GM20431 (cell line): ENCODE measurements around the gene SLF2.

Source experiments
- in situ Hi-C: fragments of 300-500 bp; cut with MseI, MboI; formaldehyde crosslinking; loops from one replicate; pipeline ENCODE4 v1.15.0; 2020; ENCODE audit warnings: low sequenced_read_pairs; ENCODE audit not compliant: unreplicated experiment

The SLF2 gene

DNA sequence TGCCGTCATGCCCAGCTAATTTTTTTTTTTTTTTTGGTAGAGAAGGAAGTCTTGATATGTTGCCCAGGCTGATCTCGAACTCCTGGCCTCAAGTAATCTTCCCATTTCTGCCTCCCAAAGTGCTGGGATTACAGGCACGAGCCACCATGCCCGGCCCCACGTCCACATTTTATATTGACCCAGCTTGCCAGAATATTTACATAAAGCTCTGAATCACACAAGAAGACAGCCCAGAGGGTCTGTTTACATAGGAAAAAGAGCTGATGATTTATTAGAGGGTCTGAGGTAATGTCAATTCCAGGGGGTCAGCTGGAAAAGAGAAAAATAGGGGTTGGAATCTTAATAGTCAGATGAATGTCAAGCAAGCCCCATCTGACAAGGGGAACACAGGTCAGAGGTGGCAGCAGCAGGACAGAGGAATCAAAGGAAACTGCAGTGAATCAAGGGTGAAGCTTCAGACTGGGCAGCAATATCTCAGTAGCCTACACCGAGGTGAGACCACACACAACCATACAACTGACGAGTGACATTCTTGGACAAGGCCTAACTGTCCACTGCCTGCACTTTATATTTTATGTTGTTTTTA lies 15.8 kb upstream of the SLF2 start:
- in situ Hi-C loops, result no loop called here

DNA sequence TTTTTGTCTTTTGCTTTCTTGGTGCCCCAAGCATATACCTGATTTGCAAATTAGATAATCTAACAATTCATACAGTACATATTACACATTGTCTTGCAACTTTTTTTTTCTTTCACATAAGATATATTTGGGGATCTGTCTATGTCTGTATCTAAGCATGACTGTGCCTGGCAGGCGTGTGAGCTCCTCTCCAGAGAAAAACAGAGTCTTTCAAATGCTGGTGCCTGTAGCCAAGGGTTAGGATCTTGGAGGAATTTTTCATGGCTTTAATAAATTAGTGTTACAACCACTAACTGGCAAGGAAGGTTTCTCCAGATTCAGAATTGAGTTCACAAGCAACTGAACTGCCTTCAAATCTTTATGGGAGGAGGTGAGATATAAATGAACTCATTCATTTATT lies 14.8 kb upstream of the SLF2 start:
- in situ Hi-C loops, result no loop called here

- in situ Hi-C loops, result no loop called here
Measured at GRCh38 chr10:100899171-100899570, 13.6 kb upstream of the SLF2 start.

GRCh38 chr10:100901051-100901450 lies 11.7 kb upstream of the SLF2 start:
- in situ Hi-C loops, result no loop called here

- in situ Hi-C loops, result no loop called here
Measured at GRCh38 chr10:100902622-100903021, 10.1 kb upstream of the SLF2 start.

DNA sequence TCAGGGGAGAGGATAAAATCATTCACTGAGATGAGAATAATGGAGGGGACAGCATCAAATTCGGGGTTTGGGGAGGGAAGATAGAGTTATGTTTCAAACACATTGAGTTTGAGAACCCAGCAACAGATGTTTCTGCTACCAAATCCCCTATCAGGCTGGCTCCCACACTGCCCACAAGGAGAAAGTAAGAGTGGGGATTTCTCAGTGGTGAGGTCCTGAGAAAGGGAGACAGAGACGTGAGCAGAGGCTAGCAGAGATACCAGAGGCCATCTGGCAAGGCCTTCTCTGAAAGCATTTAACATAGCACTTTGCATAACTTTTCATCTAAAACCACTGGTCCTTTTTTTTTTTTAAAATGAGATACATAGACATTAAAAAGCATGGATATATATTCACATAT lies 7.8 kb upstream of the SLF2 start:
- in situ Hi-C loops, result no loop called here

DNA sequence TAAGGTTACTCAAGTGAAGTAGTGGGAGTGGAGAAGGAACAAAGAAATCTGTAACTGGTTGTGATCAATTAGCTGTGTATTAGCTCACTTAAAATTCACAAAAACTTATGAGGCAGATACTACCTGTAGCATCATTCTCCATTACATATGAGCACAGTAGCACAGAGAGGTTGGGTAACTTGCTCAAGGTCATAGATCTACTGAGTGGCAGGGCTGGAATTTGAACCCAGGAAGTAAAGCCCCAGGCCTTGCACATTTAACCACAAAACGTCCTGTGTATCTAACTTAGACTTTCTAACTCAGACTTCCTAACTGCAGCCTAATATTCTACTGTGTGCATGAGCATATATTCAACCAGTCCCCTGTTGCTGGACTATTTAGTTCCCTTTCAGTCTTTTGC lies 5.6 kb upstream of the SLF2 start:
- in situ Hi-C loops, result no loop called here

- in situ Hi-C loops, result no loop called here
Measured at GRCh38 chr10:100907773-100908363, 4.9 kb upstream of the SLF2 start.

- in situ Hi-C loops, result no loop called here
Measured at GRCh38 chr10:100908378-100908777, 4.4 kb upstream of the SLF2 start.

DNA sequence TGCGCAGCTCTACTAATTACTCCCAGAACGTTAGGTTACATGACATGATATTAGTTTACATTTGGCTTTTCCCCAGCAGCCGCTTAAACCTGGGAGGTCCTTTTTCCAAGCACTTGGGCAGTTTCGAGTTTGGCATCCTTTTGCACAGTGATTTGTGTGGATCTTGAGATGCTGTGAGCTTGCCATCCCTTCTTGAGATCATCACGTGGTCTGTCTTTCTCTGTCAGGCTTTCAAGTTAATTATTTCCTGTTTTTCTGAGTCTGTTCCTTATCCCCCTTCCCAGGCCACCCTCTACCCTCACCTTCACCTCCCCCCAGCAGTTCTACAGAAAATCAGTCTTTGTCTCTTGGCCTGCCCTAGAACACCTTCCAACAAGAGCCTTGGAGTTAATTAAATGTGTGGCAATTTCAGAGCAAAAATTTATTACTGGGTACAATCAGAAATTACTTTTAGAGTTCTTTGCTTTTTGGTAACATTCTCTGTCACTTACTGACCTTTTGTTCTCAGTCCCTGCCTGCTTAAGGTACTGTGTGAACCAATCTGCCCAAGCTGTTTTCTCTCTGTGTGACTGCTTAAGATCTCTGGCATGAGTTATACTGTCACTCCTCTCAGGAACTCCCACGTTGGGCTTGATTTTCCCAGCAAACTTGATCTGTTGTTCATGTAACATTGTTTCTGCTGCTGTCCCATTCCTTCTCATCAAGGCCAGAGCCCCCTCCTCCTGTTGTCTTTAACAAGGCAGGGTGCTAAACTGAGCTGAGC lies 3.1 kb upstream of the SLF2 start:
- in situ Hi-C loops, result no loop called here

- in situ Hi-C loops, result no loop called here
Measured at GRCh38 chr10:100911472-100911871, 1.3 kb upstream of the SLF2 start.

DNA sequence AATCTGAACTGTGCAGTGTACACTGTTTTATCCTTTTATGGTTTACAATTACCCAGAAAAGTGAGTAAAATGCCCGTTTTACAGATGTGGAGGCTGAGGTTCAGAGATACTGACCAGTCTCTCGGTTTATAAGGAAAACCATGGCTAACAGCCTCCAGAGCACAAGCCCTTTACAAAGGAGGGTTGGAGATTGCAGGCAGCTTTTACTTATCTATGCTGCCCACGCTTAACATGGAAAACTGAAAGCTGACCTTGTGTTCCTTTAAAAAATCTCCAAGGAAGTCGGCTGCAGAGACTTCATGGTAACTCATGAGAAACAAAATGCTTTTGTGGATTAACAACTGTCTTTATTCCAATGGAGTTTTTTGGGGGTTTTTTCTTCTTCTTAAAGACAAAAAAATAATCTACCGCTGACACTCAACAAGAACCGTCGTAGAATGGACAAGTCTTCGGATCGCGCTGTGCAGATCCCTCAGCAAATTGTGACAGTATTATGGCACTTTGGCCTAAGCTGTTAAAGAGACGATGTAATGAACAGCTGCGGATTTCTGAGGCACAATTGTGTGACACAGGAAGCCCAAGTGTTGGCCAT lies 654 bp upstream of the SLF2 start:
- in situ Hi-C loops, result no loop called here

GRCh38 chr10:100913470-100913865 lies 705 bp downstream of the SLF2 start:
- in situ Hi-C loops, result no loop called here

DNA sequence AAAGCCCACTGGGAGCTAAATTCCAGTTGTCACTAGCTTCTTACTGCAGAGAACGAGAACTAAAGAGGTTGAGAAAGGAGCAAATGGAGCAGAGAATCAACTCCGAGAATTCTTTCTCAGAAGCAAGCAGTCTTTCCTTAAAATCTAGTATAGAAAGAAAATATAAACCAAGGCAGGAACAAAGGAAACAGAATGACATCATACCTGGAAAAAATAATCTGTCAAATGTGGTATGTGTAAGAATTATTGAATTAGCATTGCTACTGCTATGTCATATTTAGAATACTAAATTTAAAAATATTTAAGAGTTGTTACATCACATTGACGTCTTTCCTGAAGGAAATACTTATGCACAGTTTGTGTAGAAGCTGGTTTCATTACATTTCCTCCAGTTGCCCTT lies 4.3 kb downstream of the SLF2 start:
- in situ Hi-C loops, result no loop called here

DNA sequence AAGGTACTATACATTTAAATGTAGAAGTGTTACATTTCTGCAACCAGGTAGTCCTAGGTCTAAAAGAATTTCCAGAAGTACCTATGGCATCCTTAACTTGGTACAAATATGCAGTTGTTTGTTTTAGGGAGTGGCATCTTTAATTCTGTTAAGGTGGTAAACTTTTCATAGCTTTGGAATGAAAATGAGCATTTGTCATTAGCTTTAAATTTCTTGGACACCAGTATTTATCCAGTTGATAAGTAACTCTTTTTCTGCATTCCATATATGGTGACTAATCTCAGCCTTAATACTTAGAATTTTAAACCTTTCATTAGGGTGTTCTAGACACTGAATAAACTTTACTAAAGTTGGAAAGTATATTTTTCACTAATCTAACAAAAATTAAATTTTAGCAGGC lies 10.8 kb downstream of the SLF2 start:
- in situ Hi-C loops, result no loop called here

DNA sequence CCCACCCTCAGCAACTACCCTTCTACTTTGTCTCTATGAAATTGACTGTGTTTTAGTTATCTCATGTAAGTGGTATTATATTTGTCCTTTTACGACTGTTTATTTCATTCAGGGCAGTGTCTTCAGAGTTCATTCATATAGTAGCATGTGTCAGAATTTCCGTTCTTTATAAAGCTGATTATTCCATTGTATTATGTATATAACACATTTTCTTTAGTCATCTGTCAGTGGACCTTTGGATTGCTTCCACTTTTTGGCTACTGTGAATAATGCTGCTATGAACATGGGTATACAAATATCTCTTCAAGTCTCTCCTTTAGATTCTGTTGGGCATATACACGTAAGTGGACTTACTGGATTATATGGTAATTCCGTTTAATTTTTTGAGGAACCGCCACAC lies 14.5 kb downstream of the SLF2 start:
- in situ Hi-C loops, result no loop called here

GRCh38 chr10:100928039-100928438 lies 15.3 kb downstream of the SLF2 start:
- in situ Hi-C loops, result no loop called here

DNA sequence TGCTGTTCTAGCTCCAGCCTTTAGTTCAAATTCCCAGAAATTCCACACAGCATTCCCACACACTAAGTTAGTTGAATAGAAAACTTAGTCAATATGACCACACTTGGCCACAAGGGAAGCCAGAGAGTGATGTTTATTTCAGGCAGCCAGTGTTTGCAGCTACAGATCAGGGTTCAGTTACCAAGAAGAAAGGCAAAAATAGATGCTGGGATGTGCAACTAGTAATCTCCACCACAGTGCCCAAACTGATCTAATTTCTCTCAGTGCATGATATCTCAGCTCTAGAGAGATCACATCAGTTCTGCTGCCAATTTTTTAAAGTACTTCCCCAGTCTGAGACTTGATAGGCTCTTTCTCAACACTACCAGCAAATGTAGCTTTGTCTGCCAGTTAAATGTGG lies 17.6 kb downstream of the SLF2 start:
- in situ Hi-C loops, result no loop called here

DNA sequence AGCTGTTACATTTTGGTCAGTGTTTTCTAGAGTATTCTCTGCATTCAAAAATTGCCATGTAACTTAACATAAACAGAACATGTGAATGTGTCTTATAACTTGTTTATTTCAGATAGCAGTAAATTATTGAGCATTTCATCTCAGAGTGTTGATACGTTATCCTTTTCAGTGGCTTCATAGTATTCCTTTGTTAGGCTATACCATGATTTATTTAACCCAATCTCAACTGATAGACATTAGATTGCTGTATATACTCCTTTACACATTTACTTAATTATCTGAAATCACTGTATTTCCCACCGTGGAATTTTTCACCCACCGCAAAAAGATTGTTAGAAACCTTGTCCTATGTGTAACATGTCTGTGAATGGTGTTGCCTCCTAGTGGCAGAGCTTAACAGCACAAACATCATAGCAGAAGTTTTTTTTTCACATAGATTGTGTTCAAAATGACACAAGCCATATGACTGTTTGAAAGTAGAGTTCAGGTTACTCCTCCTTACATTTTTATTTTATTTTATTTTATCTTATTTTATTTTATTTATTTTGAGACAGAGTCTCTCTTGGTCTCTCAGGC lies 21.4 kb downstream of the SLF2 start:
- in situ Hi-C loops, result no loop called here

DNA sequence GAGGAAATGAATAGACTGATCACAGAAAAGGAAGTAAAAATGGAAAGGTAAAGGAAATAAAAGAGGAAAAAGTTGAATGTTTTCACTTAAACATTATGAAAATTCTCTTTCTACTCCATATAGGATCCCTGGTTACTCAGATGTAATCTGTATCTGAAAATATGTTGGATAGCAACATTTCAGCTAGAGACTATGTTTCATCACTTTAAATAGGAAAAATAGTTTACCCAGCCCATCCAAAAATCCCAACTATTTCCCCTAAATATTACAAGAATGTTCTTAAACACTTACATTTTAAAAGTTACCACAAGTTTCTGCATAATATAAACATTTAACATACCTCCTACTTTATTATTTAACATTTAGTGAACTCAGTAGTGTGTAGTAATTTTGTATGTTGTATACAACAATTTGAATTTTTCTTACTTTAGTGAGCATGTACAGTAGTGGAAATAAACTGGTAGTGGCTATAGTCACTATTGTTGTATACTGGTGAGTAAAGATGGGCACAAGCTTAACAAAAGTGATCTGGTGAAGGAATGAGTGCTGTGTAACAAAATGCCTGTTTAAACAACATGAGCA lies 27.1 kb downstream of the SLF2 start:
- in situ Hi-C loops, result no loop called here

DNA sequence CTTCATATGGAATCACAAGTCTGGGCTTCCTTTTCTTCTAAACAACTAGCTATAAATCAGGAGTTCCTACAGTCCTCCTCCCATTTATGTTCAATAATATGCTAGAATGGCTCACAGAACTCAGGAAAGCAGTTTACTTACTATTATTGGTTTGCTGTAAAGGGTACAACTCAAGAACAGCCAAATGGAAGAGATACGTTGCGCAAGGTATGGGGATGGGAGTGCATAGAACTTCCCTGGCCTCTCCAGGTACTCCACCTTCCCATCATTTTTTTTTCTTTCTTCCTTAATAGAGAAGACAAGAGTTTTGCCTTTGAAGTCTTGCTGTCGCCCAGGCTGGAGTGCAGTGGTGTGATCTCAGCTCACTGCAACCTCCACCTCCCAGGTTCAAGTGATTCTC lies 29.5 kb downstream of the SLF2 start:
- in situ Hi-C loops, result no loop called here
